ENCODE results near the gene KCNMA1. TPM values are rescaled to one million over a fixed set of nuclear protein-coding genes. Genes with fewer than 3 reads are reported as not detected.

The KCNMA1 gene
- total RNA-seq, 1 experiment from 2014 or later, result 20.7 TPM

GRCh38 chr10:77317221-77317620 lies 320.4 kb downstream of the KCNMA1 start:
- no peaks in the 10 kb centered on the region for H3K27me3 ChIP-seq (replicated peaks; ENCODE audit: control insufficient read depth, insufficient read depth, low read length)
- ChIA-PET POLR2A (no interaction called here), CTCF (no interaction called here)
- H3K4me1 ChIP-seq, result no peaks in the 10 kb centered on the region; the same call in 1 of the 2 replicates
- Mint-ChIP-seq H3K36me3 (ENCODE audit: insufficient read depth, unreplicated experiment) (no peaks in the 10 kb centered on the region), H3K4me3 (ENCODE audit: unreplicated experiment) (no peak overlapping the region), H3K4me1 (ENCODE audit: low read depth, unreplicated experiment) (peaks cover 6% of the 10 kb centered on the region), H3K9me3 (ENCODE audit: unreplicated experiment) (no peaks in the 10 kb centered on the region), H3K27ac (ENCODE audit: unreplicated experiment) (no peak overlapping the region), H3K27me3 (ENCODE audit: insufficient read depth, unreplicated experiment) (no peaks in the 10 kb centered on the region)
- intact Hi-C loops (cut with micrococcal nuclease; ENCODE audit: unreplicated experiment), result no loop called here
- no peak for DNase-seq
- H3K4me3 ChIP-seq (ENCODE audit: low read depth, low read length), result no peak overlapping the region
- TF ChIP-seq, protein P1, sequence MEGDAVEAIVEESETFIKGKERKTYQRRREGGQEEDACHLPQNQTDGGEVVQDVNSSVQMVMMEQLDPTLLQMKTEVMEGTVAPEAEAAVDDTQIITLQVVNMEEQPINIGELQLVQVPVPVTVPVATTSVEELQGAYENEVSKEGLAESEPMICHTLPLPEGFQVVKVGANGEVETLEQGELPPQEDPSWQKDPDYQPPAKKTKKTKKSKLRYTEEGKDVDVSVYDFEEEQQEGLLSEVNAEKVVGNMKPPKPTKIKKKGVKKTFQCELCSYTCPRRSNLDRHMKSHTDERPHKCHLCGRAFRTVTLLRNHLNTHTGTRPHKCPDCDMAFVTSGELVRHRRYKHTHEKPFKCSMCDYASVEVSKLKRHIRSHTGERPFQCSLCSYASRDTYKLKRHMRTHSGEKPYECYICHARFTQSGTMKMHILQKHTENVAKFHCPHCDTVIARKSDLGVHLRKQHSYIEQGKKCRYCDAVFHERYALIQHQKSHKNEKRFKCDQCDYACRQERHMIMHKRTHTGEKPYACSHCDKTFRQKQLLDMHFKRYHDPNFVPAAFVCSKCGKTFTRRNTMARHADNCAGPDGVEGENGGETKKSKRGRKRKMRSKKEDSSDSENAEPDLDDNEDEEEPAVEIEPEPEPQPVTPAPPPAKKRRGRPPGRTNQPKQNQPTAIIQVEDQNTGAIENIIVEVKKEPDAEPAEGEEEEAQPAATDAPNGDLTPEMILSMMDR (IDR thresholded peaks at IDR 0.05; ENCODE audit: insufficient read depth in 1 of 2, low read depth in 1 of 2, low read length in 1 of 2, severe bottlenecking in 1 of 2, unreplicated experiment in 1 of 2), result no peak
- no peaks in the 10 kb centered on the region for H3K9me3 ChIP-seq
- H3K36me3 ChIP-seq (ENCODE audit: control insufficient read depth, insufficient read depth, low read length), result no peaks in the 10 kb centered on the region
- BruUV-seq (replicated peaks), result no TSS peak

- intact Hi-C loops (cut with micrococcal nuclease; ENCODE audit: unreplicated experiment), result no loop called here
- Mint-ChIP-seq H3K9me3 (ENCODE audit: unreplicated experiment) (no peaks in the 10 kb centered on the region), H3K4me3 (ENCODE audit: unreplicated experiment) (no peak overlapping the region), H3K27ac (ENCODE audit: unreplicated experiment) (no peak overlapping the region), H3K4me1 (ENCODE audit: low read depth, unreplicated experiment) (peaks cover 6% of the 10 kb centered on the region), H3K27me3 (ENCODE audit: insufficient read depth, unreplicated experiment) (no peaks in the 10 kb centered on the region), H3K36me3 (ENCODE audit: insufficient read depth, unreplicated experiment) (no peaks in the 10 kb centered on the region)
- ChIA-PET CTCF (no interaction called here), POLR2A (no interaction called here)
- Histone ChIP-seq H3K36me3 (ENCODE audit: control insufficient read depth, insufficient read depth, low read length) (no peaks in the 10 kb centered on the region), H3K9me3 (no peaks in the 10 kb centered on the region), H3K27me3 (replicated peaks; ENCODE audit: control insufficient read depth, insufficient read depth, low read length) (no peaks in the 10 kb centered on the region), H3K4me3 (ENCODE audit: low read depth, low read length) (no peak overlapping the region), H3K4me1 (no peaks in the 10 kb centered on the region; the same call in 1 of the 2 replicates)
- BruUV-seq (replicated peaks), result no TSS peak
- TF ChIP-seq, protein P1 (IDR thresholded peaks at IDR 0.05; ENCODE audit: insufficient read depth in 1 of 2, low read depth in 1 of 2, low read length in 1 of 2, severe bottlenecking in 1 of 2, unreplicated experiment in 1 of 2), result no peak
- no peak for DNase-seq
These were observed 322.0 kb downstream of the KCNMA1 start for GRCh38 chr10:77315496-77316129.

DNA sequence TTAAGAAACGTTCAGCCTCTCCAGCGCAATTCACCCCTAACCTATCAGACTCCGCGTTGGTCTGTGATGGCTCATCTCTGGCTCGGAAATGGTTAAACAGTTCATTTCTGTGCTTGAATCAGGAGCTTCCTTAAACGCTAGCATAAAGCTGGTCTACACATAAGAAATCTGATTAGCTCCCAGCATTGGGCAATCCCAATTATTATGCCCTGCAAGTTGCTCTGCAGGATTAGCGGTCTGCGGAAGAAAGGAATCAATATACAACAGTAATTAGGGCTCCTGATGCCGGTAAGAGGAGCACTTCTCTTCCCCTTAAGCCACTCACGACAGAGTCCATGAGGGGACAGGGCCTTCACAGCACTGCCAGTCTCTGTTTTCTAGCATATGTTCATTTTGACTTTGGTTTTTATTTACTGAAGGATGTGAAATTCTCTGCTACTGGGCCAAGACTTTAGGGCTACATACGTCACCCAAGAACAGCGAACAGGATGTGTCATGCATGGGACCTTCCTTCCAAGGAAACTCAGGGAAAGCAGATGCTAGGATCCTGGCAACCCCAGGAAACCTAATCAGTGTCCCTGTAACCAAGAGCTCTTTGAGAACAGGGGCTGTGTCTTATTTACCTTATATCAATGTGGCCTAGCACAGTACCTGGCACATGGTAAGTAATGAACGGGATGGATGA lies 324.4 kb downstream of the KCNMA1 start:
- intact Hi-C loops (cut with micrococcal nuclease; ENCODE audit: unreplicated experiment), result no loop called here
- no peaks in the 10 kb centered on the region for H3K36me3 ChIP-seq (ENCODE audit: control insufficient read depth, insufficient read depth, low read length)
- no peak overlapping the region for H3K4me3 ChIP-seq (ENCODE audit: low read depth, low read length)
- DNase-seq, result no peak
- Mint-ChIP-seq H3K9me3 (ENCODE audit: unreplicated experiment) (no peaks in the 10 kb centered on the region), H3K27ac (ENCODE audit: unreplicated experiment) (no peak overlapping the region), H3K4me3 (ENCODE audit: unreplicated experiment) (no peak overlapping the region), H3K4me1 (ENCODE audit: low read depth, unreplicated experiment) (peaks cover 6% of the 10 kb centered on the region), H3K27me3 (ENCODE audit: insufficient read depth, unreplicated experiment) (no peaks in the 10 kb centered on the region), H3K36me3 (ENCODE audit: insufficient read depth, unreplicated experiment) (no peaks in the 10 kb centered on the region)
- TF ChIP-seq, protein P1 (IDR thresholded peaks at IDR 0.05; ENCODE audit: insufficient read depth in 1 of 2, low read depth in 1 of 2, low read length in 1 of 2, severe bottlenecking in 1 of 2, unreplicated experiment in 1 of 2), result no peak
- BruUV-seq (replicated peaks), result no TSS peak
- ChIA-PET POLR2A (no interaction called here), CTCF (no interaction called here)
- H3K27me3 ChIP-seq (replicated peaks; ENCODE audit: control insufficient read depth, insufficient read depth, low read length), result no peaks in the 10 kb centered on the region
- no peaks in the 10 kb centered on the region; the same call in 1 of the 2 replicates for H3K4me1 ChIP-seq
- no peaks in the 10 kb centered on the region for H3K9me3 ChIP-seq
